GM19328 (cell line): ENCODE results near the gene SCEL.
"Not testable (repeated sequence)": the region's sequence is repeated elsewhere in the genome, so short reads cannot be mapped to it uniquely, and the experiment has no call there.

Source experiments
- ATAC-seq: cut with Tn5 transposase; IDR thresholded peaks from one replicate; pipeline ENCODE4 v1.9.1; 2021; ENCODE audit warnings: mild to moderate bottlenecking, moderate library complexity; ENCODE audit not compliant: unreplicated experiment

SCEL gene

GRCh38 chr13:77650409-77650808, 114.9 kb downstream of the SCEL start:
- no peak for ATAC-seq

- ATAC-seq = no peak
Measured at GRCh38 chr13:77653301-77653700, 117.8 kb downstream of the SCEL start.

- not testable (repeated sequence) for ATAC-seq
Measured at GRCh38 chr13:77660016-77660415, 124.5 kb downstream of the SCEL start.

DNA sequence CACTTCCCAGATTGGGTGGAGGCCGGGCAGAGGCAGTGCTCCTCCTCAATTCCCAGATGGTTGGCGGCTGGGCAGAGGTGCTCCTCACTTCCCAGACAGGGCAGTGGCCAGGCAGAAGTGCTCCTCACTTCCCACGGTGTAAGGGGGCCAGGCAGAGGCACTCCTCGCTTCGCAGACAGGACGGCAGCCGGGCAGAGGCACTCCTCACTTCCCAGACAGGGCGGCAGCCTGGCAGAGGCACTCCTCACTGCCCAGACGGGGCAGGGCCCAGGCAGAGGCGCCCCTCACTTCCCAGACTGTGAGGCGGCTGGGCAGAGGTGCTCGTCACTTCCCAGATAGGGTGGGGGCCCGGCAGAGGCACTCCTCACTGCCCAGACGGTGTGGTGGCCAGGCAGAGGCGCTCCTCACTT, 125.3 kb downstream of the SCEL start:
- no peak for ATAC-seq

- ATAC-seq = not testable (repeated sequence)
Measured at GRCh38 chr13:77662301-77662700, 126.8 kb downstream of the SCEL start.

GRCh38 chr13:77662831-77663230, 127.3 kb downstream of the SCEL start:
- ATAC-seq = not testable (repeated sequence)

- no peak for ATAC-seq
Measured at GRCh38 chr13:77674852-77675251, 139.3 kb downstream of the SCEL start.

DNA sequence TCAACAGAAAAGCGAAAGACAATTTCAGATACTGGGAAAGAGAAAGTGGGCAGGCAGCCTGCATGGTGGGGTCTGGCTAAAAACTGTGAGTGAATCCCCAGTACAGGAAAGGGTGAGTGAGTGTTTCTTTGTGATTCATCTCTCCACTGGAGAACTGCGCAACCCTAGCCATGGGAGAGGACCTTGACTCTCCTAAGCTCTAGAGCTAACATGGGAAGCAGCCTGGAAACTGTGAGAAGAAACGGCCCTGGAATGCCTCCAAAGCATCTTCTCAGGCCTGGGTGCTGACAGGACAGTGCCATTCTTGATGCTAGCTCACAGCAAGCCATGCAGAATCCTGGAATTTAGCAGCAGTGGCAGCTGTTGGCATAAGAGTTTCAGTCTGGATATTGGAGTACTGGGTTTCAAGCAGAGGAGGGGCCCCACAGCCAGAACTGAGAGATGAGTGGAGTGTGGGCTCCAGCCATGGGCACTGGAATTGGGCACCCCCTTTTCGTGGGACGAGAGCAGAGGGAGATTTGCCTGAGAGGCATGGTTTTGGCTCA, 143.3 kb downstream of the SCEL start:
- no peak for ATAC-seq

DNA sequence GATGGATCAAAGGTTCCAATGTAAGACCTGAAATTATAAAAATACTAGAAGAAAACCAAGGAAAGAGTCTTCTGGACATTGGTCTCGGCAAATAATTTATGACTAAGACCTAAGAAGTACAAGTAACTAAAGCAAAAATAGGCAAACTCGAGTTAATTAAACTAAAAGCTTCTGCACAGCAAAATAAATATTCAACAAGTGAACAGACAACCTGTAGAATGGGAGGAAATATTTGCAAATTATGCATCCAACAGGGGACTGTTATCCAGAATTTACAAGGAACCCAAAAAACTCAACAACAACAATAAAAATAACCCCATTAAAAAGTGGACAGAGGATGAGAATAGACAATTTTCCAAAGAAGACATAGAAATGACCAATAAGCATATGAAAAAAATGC, 152.3 kb downstream of the SCEL start:
- no peak for ATAC-seq

- no peak for ATAC-seq
Measured at GRCh38 chr13:77691871-77692270, 156.4 kb downstream of the SCEL start.

DNA sequence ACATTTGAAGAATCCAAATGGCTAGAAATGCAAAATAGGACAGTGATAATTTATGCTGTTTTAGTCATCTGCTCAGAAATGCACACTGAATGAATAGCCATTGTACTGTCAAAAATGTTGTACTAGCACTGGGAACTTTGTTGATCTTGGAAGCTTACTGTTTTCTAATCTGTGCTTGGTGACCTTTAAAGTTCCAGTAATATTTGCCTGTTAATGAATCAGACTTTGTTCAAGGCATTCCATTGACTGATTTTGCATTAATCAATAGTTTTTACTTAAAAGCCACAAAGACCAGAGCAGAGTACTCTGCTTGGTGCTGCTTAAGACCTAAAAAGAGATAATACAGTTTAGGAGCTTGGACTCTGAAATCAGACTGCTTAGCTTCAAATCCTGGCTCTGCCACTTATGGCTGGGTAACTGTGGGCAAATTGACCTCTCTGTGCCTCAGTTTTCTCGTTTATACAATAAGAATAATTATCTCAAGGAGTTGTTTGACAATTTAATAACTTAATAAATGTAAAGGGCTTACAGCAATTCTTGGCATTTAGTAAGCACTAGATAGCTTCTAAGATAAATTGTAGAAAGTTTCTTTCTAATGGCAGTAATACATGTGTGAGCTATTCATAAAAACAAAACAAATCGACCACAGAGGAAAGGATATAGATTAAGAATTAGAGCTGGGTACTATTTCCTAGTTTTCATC, 157.4 kb downstream of the SCEL start:
- no peak for ATAC-seq

DNA sequence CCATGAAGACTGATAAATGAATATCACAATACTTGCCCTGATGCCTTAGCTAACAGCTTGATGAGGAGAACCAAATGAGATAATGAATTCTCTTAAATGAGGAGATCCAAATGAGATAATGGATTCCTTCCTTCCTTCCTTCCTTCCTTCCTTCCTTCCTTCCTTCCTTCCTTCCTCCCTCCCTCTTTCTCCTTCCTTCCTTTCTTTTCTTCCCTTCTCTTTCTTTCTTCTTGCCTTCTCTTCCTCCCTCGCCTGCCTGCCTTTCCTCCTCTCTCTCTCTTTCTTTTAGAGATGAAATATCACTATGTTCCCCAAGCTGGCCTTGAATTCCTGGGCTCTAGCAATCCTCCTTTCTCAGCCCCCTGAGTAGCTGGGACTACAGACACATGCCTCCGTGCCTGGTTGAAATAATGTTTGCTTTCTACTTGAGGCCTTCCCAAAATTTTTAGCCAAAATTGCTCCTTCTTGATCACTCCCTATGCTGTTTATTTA, 158.0 kb downstream of the SCEL start:
- ATAC-seq = no peak
